GM20431 (cell line): ENCODE data around the gene IQSEC1.

Experiments
- in situ Hi-C: fragments of 300-500 bp; cut with MseI, MboI; formaldehyde crosslinking; loops from one replicate; pipeline ENCODE4 v1.15.0; 2020; ENCODE audit warnings: low sequenced_read_pairs; ENCODE audit not compliant: unreplicated experiment

IQSEC1 gene

DNA sequence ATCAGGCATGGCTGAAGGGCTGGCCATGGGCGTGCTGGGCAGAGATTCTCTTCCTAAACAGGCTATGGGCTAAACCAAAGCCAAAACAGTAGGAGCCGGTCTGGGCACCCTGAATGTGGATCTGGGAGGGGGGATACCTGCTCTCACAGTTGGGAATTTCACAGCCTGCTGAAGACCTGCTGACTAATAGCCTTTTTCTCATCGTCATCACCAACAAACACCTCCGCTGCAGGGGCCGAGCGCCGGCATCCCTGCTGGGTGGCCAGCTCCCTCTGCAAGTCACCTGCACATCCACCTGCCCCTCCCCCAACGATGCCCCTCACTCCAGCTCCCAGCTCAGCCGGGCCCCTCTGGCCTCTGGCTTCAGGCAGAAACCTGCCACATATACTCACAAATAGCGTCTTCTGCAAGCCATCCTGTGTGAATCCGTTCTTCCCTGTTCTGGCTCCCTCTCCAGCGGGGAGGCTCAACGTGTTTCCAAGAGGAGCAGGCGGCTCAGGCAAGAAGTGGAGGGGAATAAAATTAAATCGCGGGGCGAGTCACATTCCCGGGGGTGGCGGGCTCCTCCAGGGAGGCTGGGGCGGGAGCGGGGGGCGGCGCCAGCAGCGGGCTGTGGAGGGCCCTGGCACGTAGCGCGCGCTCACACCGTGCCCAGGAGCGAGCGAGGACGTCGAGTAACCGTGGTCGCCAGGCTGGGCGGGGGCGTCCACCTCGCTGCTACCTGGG lies 466 bp downstream of the IQSEC1 start:
- in situ Hi-C loops: no loop called here

DNA sequence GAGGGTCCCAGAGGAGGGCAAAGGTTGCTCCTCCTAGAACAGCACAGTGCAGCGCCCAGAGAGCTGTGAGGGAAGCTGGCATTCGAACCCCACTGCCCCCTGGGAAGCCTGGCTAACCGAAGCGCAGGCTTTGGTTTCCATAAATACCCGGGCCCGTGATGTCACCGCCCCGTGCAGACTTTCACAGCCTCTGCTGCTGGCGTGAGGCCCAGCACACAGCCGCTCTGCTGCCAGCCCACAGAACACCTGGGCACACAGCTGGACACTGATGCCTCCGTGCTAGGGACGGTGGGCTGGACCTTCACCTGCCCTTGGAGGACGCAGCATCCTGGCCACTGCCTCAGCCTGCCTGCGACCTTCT lies 1.0 kb downstream of the IQSEC1 start:
- in situ Hi-C loops: no loop called here

DNA sequence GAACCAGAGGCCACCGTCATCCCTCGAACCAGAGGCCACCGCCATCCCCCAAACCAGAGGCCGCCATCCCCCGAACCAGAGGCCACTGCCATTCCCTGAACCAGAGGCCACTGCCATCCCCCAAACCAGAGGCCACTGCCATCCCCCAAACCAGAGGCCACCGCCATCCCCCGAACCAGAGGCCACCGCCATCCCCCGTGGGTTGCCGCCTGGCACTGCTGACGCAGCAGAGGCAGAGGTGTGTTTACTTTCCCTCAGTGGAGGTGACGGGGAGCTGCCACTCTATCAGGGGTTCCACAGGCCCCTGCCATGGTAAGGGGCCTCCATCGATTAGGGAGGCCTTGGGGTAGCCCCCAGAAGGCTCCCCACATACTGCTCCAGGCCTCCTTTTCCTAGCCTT lies 1.5 kb downstream of the IQSEC1 start:
- in situ Hi-C loops: no loop called here

GRCh38 chr3:13070391-13071070 lies 2.7 kb downstream of the IQSEC1 start:
- in situ Hi-C loops: no loop called here

DNA sequence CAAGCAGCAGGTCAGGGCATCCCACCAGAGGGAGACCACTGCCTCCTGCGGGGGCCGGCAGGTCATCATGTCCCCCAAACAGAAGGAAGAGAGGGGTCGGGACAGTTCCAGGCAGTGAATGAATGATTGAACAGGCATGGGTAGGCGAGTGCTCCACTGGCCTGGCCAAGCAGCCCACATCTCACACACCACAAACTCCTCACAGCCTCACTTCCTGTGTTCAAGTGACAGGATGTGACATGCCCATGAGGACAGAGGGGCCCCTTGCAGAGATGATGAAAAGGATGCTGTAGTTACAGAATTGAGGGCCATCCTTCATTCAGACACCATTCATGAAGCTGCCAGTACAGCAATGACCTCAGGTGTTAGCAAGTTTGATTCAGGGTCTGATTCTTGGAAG lies 3.7 kb downstream of the IQSEC1 start:
- in situ Hi-C loops: no loop called here

DNA sequence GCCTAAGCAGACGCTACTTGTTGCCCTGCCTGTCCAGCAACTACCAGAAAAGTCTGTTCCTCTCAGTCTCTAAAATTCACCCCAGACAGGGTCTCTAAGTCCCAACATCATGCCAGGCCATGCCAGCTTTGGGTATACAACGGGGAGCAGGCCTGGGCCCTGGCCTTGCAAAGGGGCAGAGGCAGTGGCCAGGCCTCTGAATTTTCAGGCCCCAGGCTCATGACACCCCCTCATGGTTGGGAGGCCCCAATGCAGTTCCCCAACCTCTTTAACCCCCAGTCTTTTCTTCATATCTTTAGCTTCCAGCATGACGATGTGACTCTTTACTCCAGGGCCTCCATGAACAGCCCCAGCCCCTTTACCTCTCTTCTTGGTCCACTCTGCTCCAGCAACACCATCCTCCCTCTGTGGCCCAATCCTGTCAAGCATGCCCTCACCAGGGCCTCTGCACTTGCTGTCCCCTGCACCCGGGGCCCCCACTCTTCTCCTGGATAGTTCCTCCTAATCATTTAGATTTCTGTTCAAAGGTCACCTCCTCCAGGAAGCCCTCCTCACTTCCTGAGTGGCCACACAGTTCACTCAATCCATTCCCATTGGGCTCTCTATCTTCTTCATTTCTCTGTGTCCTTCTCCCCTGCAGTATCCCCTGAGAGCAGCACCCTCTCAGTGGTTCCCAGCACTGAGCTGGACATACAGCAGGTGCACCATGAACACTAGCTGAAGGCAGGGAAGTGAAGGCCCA lies 4.8 kb downstream of the IQSEC1 start:
- in situ Hi-C loops: no loop called here

DNA sequence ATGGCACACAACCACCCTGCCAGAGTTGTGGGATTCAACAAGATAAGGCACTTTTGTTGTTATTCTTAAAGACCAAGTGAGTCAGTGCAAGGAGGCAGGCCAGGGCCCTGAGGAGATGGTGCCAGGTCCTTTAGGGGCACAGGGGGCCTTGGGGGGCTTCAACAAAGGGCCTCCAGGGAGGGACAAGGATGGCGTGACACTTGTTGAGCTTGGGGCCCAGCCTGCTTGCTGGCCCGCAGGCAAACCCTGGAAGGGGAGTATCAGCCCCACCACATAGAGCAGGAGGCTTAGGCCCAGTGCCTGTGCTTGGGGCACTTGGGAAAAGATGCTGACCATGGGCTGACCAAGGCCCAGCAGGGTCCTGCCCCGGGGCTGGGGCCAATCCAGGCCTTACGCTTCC lies 5.5 kb downstream of the IQSEC1 start:
- in situ Hi-C loops: no loop called here

DNA sequence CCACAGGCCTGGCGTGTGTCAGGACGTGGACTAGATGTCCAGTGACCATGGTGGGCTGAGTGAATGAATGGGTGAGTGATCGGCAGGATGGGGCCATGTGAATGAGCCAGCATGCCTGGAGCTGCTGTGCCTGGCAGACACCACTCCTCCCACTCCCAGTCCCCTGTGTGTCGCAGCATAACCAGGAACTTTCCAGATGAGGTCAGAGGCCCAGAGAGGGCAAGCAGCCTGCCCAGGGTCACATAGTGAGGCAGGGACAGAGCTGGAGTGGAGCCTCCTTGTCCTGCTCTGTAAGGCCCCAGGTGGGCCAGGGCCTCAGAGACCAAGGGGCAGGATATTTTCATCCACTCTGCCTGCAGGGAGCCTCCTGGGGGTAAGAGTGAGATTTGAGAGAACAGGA lies 6.4 kb downstream of the IQSEC1 start:
- in situ Hi-C loops: no loop called here

DNA sequence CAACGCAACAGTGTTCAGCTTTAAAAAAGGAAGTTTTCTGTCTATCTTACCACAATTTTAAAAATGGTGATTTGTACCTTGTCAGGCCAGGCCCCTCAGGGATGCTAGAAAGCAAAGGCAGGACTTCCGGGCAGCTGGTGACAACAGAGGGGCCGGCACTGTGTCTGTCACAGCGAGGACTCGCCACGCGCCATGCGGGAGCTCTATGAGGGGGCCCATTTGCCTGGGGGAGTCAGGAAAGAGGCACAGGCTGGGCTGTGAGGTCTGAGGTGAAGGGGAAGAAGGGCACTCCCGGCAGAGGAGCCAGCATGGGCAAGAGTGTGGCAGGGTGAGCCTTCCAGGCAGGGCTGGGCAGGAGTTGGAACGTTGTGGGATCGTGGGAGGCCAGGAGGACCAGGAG lies 7.0 kb downstream of the IQSEC1 start:
- in situ Hi-C loops: no loop called here

DNA sequence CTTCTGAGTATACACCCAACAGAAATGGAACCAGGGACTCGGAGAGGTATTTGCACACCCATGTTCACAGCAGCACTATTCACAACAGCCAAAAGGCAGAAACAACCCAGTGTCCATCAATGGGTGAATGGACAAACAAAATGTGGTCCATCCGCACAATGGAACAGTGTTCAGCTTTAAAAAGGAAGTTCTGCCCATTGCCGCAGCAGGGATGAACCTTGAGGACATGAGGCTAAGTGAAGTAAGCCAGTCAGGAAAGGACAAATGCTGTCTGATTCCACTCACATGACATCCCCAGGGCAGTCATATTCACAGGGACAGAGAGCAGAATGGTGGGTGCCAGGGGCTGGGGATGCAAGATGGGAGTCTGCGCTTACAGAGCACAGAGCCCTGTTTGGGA lies 7.5 kb downstream of the IQSEC1 start:
- in situ Hi-C loops: no loop called here

- in situ Hi-C loops: no loop called here
These were observed 8.3 kb downstream of the IQSEC1 start for GRCh38 chr3:13064964-13065363.

DNA sequence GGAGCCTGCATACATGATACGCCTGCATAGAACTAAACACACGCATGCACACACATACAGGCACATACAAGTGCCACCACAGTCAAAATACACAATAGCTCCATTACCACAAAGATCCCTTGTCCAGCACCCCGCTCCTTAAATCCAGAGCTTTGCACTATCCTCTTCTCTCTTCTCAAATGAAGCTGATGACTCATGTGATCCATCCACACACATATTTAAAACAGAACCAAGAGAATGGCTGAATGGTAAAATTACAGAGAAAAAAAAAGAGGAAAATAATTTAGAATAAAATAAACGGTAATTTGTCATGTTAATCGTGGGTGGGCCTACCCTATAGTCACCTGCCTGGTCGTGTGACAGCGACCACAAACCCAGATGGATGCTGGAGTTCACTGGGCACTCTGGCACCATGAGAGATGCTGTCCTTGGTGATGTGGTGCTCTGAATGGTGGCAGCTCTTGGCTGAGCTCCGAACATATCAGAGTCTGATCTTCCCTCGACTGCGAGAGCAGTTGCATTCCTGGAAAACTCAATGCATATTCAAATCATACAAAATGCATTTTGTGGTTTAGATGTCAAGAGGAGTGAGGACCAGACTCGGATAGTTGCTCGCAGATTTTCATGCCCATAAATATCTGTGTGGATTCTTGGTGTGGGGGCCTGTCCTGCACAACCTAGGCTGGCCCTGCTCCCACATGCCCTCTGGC lies 8.9 kb downstream of the IQSEC1 start:
- in situ Hi-C loops: no loop called here

- in situ Hi-C loops: no loop called here
These were observed 10.0 kb downstream of the IQSEC1 start for GRCh38 chr3:13063225-13063624.

- in situ Hi-C loops: no loop called here
These were observed 10.6 kb downstream of the IQSEC1 start for GRCh38 chr3:13062647-13063046.

- in situ Hi-C loops: no loop called here
These were observed 12.8 kb downstream of the IQSEC1 start for GRCh38 chr3:13060341-13060910.

DNA sequence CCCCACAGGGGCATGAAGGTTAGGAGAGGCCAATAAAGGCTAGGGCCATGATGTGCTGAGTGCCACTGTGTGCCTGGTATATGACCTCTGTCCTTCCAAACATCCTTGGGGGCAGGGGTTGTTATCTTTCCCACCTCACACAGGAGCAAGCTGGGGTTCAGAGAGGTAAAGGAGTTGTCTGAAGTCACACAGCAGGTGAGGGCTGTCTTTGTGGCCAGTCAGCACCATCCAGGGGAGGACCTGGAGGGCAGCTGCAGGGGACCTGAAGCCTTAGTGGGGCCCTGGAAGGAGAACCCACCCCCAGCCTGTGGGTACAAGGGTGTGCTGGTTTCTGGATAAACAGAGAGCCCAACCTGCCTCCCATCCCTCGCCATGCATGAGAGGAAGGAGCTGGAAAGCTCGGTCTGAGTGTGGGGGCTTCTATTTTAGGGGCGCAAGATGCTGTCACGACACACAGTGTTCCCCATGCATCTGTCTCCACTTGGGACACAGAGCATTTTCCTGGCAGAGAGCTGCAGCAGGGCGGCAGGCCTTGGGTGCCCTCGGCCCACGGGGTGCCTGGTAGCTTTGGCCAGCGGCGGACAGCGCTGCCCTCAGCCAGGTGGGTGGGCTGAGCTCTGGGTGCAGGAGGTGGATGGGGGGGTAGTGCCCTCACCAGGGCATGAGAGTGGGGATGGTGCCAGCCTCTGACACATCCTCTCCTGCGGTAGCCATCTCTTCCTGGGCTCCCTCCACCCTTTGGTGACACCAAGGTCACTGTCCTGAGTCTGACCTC lies 14.7 kb downstream of the IQSEC1 start:
- in situ Hi-C loops: no loop called here

DNA sequence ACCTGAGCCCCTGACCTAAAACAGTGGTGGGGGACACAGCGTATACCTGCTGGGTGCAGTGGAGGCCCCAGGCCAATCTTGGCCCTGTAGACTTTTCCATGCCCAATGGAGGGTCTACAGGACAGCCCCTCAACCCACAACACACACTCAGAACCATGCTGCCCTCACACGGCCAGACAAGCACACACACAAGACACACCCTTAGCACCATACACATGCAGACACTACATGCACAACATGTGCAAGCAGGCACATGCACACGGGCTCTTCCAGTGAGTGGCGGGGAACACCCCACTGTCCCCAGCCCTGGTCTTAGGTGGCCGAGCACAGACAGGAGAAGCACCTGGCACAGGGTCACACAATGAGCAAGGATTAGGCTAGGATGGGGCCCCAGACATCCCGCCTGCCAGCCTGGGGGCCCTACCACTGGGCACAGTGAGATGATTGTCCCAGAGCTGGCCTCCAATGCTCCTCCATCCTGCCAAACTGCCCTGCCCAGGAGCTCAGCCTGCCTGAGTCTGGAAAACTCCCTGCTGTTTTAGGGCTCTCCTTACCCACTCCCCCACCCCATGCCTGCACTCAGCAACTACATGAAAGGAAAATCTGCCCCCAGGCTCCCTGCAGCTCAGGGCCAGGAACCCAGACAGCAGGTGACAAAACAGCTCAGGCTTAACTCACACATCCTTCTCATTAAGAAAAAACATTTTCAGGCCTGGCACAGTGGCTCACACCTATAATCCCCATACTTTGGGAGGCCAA lies 15.8 kb downstream of the IQSEC1 start:
- in situ Hi-C loops: no loop called here

DNA sequence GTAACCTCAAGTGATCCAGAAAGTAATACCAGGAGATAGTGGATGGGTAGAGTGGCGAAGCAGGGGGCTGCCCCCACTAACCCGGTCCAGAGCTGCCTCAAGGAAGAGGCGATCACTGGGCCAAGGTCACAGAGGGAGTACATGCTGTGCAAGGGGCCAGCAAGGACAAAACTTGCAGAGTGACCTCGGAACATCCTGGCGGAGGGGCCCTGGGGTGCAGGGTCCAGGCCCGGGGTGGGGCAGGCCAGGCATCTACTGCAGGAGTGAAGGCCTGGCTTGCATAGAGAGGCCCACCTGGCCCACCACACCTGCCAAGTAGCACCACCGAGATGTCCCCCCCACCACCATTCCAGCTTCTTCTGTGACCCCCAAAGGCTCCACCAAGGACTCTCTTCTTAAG lies 17.6 kb downstream of the IQSEC1 start:
- in situ Hi-C loops: no loop called here
